GM12878 (cell line): Measurements from ENCODE around the gene TUBA1A. TPM values are rescaled to one million over a fixed set of nuclear protein-coding genes. Genes with fewer than 3 reads are reported as not detected.

Experiments used
- ATF2 ChIP-seq: IDR thresholded peaks from 2 replicates; pipeline ENCODE4 v1.6.1; 2012; ENCODE audit warnings: low read length, inconsistent platforms
- BCL11A ChIP-seq: IDR thresholded peaks from 2 replicates; pipeline ENCODE4 v1.6.1; 2011; ENCODE audit warnings: low read depth, low read length
- CREB1 ChIP-seq: IDR thresholded peaks from 2 replicates; pipeline ENCODE4 v1.6.1; 2012; ENCODE audit warnings: low read depth, mild to moderate bottlenecking, inconsistent platforms
- GABPA ChIP-seq: IDR thresholded peaks from 2 replicates; pipeline ENCODE4 v1.6.1; 2014; ENCODE audit warnings: antibody characterized with exemption, low read depth, mild to moderate bottlenecking, inconsistent platforms
- MLLT1 ChIP-seq: fragments of 450-650 bp; IDR thresholded peaks from 2 replicates; pipeline ENCODE4 v1.6.1; 2016; ENCODE audit warnings: mild to moderate bottlenecking
- NFXL1 ChIP-seq: fragments of 450-650 bp; IDR thresholded peaks from 2 replicates; pipeline ENCODE4 v1.6.1; 2017; ENCODE audit warnings: antibody characterized with exemption, mild to moderate bottlenecking, borderline replicate concordance
- NKRF ChIP-seq: fragments of 450-650 bp; conservative IDR thresholded peaks from 2 replicates; pipeline ENCODE4 v1.6.1; 2017; ENCODE audit warnings: mild to moderate bottlenecking, moderate library complexity
- PKNOX1 ChIP-seq: fragments of 450-650 bp; IDR thresholded peaks from 2 replicates; pipeline ENCODE4 v1.6.1; 2016; ENCODE audit warnings: mild to moderate bottlenecking
- PML ChIP-seq: IDR thresholded peaks from 2 replicates; pipeline ENCODE4 v1.6.1; 2012; ENCODE audit warnings: low read length, inconsistent platforms
- RAD21 ChIP-seq: IDR thresholded peaks from 2 replicates; pipeline ENCODE4 v1.6.1; 2011; ENCODE audit warnings: mild to moderate bottlenecking, low read depth, low read length, moderate library complexity; ENCODE audit not compliant: insufficient read depth
- RAD51 ChIP-seq: fragments of 450-650 bp; IDR thresholded peaks from 2 replicates; pipeline ENCODE4 v1.6.1; 2016; ENCODE audit warnings: moderate library complexity, mild to moderate bottlenecking, inconsistent platforms
- RCOR1 ChIP-seq: conservative IDR thresholded peaks from 2 replicates; pipeline ENCODE4 v1.6.1; 2012; ENCODE audit warnings: low read depth, low read length, improper control_type of control experiment
- RUNX3 ChIP-seq: IDR thresholded peaks from 2 replicates; pipeline ENCODE4 v1.6.1; 2012; ENCODE audit warnings: low read length, inconsistent platforms
- SKIL ChIP-seq: fragments of 450-650 bp; IDR thresholded peaks from 2 replicates; pipeline ENCODE4 v1.6.1; 2017; ENCODE audit warnings: mild to moderate bottlenecking, low read depth, inconsistent platforms; ENCODE audit not compliant: poor library complexity, severe bottlenecking
- SRF ChIP-seq, 2 experiments: IDR thresholded peaks; 2 replicates each; pipeline ENCODE4 v1.6.1; 2011; ENCODE audit warnings: low read depth in 2 of 2, low read length in 2 of 2, mild to moderate bottlenecking in 1 of 2, moderate library complexity in 1 of 2
- SUZ12 ChIP-seq: fragments of 200-600 bp; sonication (generic); IDR thresholded peaks from one replicate; pipeline ENCODE4 v1.6.1; 2018; ENCODE audit warnings: antibody characterized with exemption, mild to moderate bottlenecking; ENCODE audit not compliant: unreplicated experiment
- TAF1 ChIP-seq: IDR thresholded peaks from 2 replicates; pipeline ENCODE4 v1.6.1; 2011; ENCODE audit warnings: mild to moderate bottlenecking, low read depth, low read length, borderline replicate concordance
- ZBTB4 ChIP-seq: fragments of 450-650 bp; formaldehyde crosslinking; IDR thresholded peaks from 2 replicates; pipeline ENCODE4 v1.4.0; 2022; ENCODE audit warnings: mild to moderate bottlenecking, moderate library complexity
- ZNF24 ChIP-seq: fragments of 450-650 bp; IDR thresholded peaks from 2 replicates; pipeline ENCODE4 v1.6.1; 2017; ENCODE audit warnings: antibody characterized with exemption, mild to moderate bottlenecking
- polyA plus RNA-seq, 11 experiments: library from polyadenylated mRNA; depleted of rRNA in 4 of 11; unstranded in 6 of 11; stranded (reverse) in 5 of 11; fragments of >200 nt; fragmentation: Nextera tagmentation in 4 of 11; fragmentation: Illumina TruSeq in 1 of 11; extraction: Ambion mirVana in 4 of 11; extraction: Trizol in 1 of 11; gene quantifications; 1 replicate in 1 of 11; 2 replicates in 10 of 11; pipeline versions ENCODE4 v1.2.1 to v1.2.3, GENCODE V29; 2011 to 2016; ENCODE audit warnings: inconsistent platforms in 2 of 11, missing spikeins in 2 of 11, low read depth in 1 of 11
- total RNA-seq, 4 experiments: library from RNA; depleted of rRNA in 3 of 4; stranded (reverse); fragments of >200 nt in 3 of 4; fragmentation: Illumina TruSeq in 1 of 4; extraction: Trizol in 1 of 4; gene quantifications; 2 replicates each; pipeline versions ENCODE4 v1.2.1 to v1.2.3, GENCODE V29; 2013 to 2021

TUBA1A gene
- total and polyA plus RNA-seq, 10 of the 15 experiments (the other 5 are each of a cell fraction or from before 2014, with no cell fraction given): 129 to 496 (median 249) TPM

GRCh38 chr12:49233842-49234526 lies 45.1 kb upstream of the TUBA1A start (continued):
- TF ChIP-seq BCL11A: no peak
- 0 out of 2 replicates have a peak, but pooled peaks have one; percentile 7 for TF ChIP-seq RUNX3
- TF ChIP-seq ZNF24: no peak
- 0 out of 2 replicates have a peak, but pooled peaks have one; percentile 18 for TF ChIP-seq TAF1
- TF ChIP-seq RCOR1: no peak
- TF ChIP-seq NKRF: no peak
- no peak for TF ChIP-seq MLLT1
- no peak for TF ChIP-seq ATF2
- TF ChIP-seq SRF (IDR thresholded peaks at IDR 0.05; ENCODE audit: low read depth in 2 of 2, low read length in 2 of 2): no peak
- no peak for TF ChIP-seq NFXL1
- TF ChIP-seq CREB1: peak; percentile 80
- TF ChIP-seq RAD51: no peak
- 0 out of 2 replicates have a peak, but pooled peaks have one; percentile 7 for TF ChIP-seq PML
- no peak for TF ChIP-seq SUZ12
- TF ChIP-seq ZBTB4 (CRISPR knock-in tag): no peak
- no peak for TF ChIP-seq RAD21
- no peak for TF ChIP-seq SKIL
- TF ChIP-seq PKNOX1: no peak; the same call in 1 of the 2 replicates
- TF ChIP-seq GABPA: no peak
